NB4 (cell line): ENCODE results near the gene SCO1.
"Not testable (repeated sequence)": the region's sequence is repeated elsewhere in the genome, so short reads cannot be mapped to it uniquely, and the experiment has no call there.

Source experiments
- DNase-seq: peaks from one replicate; pipeline ENCODE4 v3.0.0; 2010; ENCODE audit warnings: low read depth
- H3K4me3 ChIP-seq: one replicate; pipeline ENCODE4 v1.5.1; 2011; ENCODE audit warnings: mild to moderate bottlenecking, low read depth, low read length, moderate library complexity
- CTCF ChIP-seq: IDR thresholded peaks from one replicate; pipeline ENCODE4 v1.5.1; 2012; ENCODE audit warnings: low read depth, low read length
- MAX ChIP-seq: IDR thresholded peaks from 2 replicates; pipeline ENCODE4 v1.6.1; 2011; ENCODE audit warnings: low read depth, low read length
- MYC ChIP-seq: IDR thresholded peaks from 2 replicates; pipeline ENCODE4 v1.6.1; 2011; ENCODE audit warnings: low read depth, low read length
- POLR2A ChIP-seq: IDR thresholded peaks from 2 replicates; pipeline ENCODE4 v1.6.1; 2011; ENCODE audit warnings: mild to moderate bottlenecking; ENCODE audit not compliant: insufficient read length; ENCODE audit errors: extremely low read depth

SCO1 gene

GRCh38 chr17:10705727-10706126 is 8.4 kb upstream of the SCO1 start:
- DNase-seq = no peak
- H3K4me3 ChIP-seq = no peak overlapping the region
- TF ChIP-seq POLR2A = no peak
- no peak for TF ChIP-seq MAX
- no peak for TF ChIP-seq CTCF
- no peak for TF ChIP-seq MYC

- no peak overlapping the region for H3K4me3 ChIP-seq
- peak; percentile 68 for DNase-seq
- TF ChIP-seq MYC = no peak
- TF ChIP-seq CTCF = no peak
- TF ChIP-seq MAX = no peak
- TF ChIP-seq POLR2A = no peak
Measured at GRCh38 chr17:10702574-10702973, 5.2 kb upstream of the SCO1 start.

- H3K4me3 ChIP-seq = peak overlapping the region; percentile 22
- TF ChIP-seq MAX = no peak
- no peak for TF ChIP-seq POLR2A
- peak; percentile 69 for DNase-seq
Measured at GRCh38 chr17:10699856-10700255, 2.5 kb upstream of the SCO1 start.

GRCh38 chr17:10698096-10698818 is 924 bp upstream of the SCO1 start:
- TF ChIP-seq MAX (no peak; the same call in 1 of the 2 replicates), MYC (no peak), POLR2A (no peak), CTCF (no peak)
- DNase-seq = peak; percentile 70
- H3K4me3 ChIP-seq = peak overlapping the region; percentile 97

- DNase-seq = not testable (repeated sequence)
- peak overlapping the region; percentile 97 for H3K4me3 ChIP-seq
Measured at GRCh38 chr17:10695875-10696407, 1.4 kb downstream of the SCO1 start.

- H3K4me3 ChIP-seq = no peak overlapping the region
- TF ChIP-seq MYC = no peak
- TF ChIP-seq CTCF = no peak
- TF ChIP-seq POLR2A = no peak
- TF ChIP-seq MAX = no peak
- DNase-seq = no peak
Measured at GRCh38 chr17:10687499-10687898, 9.8 kb downstream of the SCO1 start.
